ENCODE results near the gene DDX43.

DNA sequence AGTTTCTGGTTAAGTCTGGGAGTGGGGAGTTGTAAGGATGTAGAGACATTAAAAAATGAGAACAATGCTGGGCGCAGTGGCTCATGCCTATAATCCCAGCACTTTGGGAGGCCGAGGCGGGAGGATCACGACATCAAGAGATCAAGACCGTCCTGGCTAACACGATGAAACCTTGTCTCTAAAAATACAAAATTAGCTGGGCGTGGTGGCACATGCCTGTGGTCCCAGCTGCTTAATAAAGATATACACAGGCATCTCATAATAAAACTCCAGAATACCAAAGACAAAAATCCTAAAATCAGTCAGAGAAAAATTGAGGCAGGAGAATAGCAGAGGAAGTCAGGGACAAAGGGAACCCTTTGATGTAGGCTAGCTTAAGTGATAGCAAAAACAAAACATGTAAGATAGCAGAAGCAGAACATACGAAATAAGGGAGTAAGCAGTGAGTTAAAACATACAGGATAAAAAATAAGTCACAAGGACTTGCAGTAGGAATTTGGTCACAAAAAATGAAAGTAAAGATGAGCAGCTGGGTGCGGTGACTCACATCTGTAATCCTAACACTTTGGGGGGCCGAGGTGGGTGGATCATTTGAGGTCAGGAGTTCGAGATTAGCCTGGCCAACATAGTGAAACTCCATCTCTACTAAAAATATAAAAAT lies 23.6 kb downstream of the DDX43 start:
- TF ChIP-seq, protein P1, sequence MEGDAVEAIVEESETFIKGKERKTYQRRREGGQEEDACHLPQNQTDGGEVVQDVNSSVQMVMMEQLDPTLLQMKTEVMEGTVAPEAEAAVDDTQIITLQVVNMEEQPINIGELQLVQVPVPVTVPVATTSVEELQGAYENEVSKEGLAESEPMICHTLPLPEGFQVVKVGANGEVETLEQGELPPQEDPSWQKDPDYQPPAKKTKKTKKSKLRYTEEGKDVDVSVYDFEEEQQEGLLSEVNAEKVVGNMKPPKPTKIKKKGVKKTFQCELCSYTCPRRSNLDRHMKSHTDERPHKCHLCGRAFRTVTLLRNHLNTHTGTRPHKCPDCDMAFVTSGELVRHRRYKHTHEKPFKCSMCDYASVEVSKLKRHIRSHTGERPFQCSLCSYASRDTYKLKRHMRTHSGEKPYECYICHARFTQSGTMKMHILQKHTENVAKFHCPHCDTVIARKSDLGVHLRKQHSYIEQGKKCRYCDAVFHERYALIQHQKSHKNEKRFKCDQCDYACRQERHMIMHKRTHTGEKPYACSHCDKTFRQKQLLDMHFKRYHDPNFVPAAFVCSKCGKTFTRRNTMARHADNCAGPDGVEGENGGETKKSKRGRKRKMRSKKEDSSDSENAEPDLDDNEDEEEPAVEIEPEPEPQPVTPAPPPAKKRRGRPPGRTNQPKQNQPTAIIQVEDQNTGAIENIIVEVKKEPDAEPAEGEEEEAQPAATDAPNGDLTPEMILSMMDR (IDR thresholded peaks at IDR 0.05): no peak
- no peak for TF ChIP-seq POLR2A (IDR thresholded peaks at IDR 0.05)
